ENCODE results near the gene NUTF2. TPM values are rescaled to one million over a fixed set of nuclear protein-coding genes. Genes with fewer than 3 reads are reported as not detected.

The NUTF2 gene
- total and polyA plus RNA-seq, 2 of the 4 experiments (the other 2 are of a cell fraction): 42.7 to 361 TPM

GRCh38 chr16:67907397-67908180, 60.9 kb downstream of the NUTF2 start (continued):
- no peak for TF ChIP-seq NFE2L2 (IDR thresholded peaks at IDR 0.05; ENCODE audit: low read depth, low read length)

GRCh38 chr16:67909056-67909742, 62.5 kb downstream of the NUTF2 start:
- WGBS, 2 experiments (ENCODE audit: extremely low coverage in 2 of 2, insufficient read length in 1 of 2): 95% methylated on average over 32 of the region's 36 CpGs; no CpG with 5 or more reads in 1 of the 2 experiments
- Histone ChIP-seq H3K9me1 (ENCODE audit: insufficient read depth, low read length) (0 out of 2 replicates have a peak, but pooled peaks cover 6% of the 10 kb centered on the region), H2BK120ac (ENCODE audit: low read depth, low read length) (no peak overlapping the region), H3K4me1 (ENCODE audit: control insufficient read depth, insufficient read depth, low read length) (no peaks in the 10 kb centered on the region), H3K79me1 (ENCODE audit: low read depth in 1 of 2, low read length in 2 of 2) (peaks cover 9 to 45% of the 10 kb centered on the region in 2 experiments; a peak in 3 of 4 replicates), H3K4me3 (ENCODE audit: insufficient read depth, low read depth, low read length) (no peak overlapping the region), H3K27ac (ENCODE audit: insufficient read depth, low read length) (no peak overlapping the region), H3K4ac (ENCODE audit: low read depth, low read length) (no peak overlapping the region), H3K4me2 (ENCODE audit: low read depth, low read length) (no peak overlapping the region), H2BK20ac (ENCODE audit: low read depth, low read length) (no peak overlapping the region), H4K20me1 (ENCODE audit: insufficient read depth, low read length) (peaks cover 14% of the 10 kb centered on the region; the same call in 1 of the 2 replicates), H3K18ac (ENCODE audit: low read depth, low read length) (no peak overlapping the region), H2BK5ac (ENCODE audit: low read depth, low read length, poor library complexity, severe bottlenecking) (no peak overlapping the region), H2AK5ac (ENCODE audit: low read depth, low read length) (no peak overlapping the region), H3K9me3 (ENCODE audit: control insufficient read depth, insufficient read depth, low read length) (no peaks in the 10 kb centered on the region), H2AK9ac (replicated peaks; ENCODE audit: low read depth, low read length, poor library complexity) (no peak overlapping the region), H3K36me3 (ENCODE audit: control insufficient read depth, insufficient read depth, low read length) (peaks cover 27% of the 10 kb centered on the region), H3K14ac (replicated peaks; ENCODE audit: low read depth, low read length) (no peak overlapping the region), H2AFZ (replicated peaks; ENCODE audit: low read length, poor library complexity) (no peak overlapping the region), H4K5ac (ENCODE audit: low read depth, low read length) (no peak overlapping the region), H4K91ac (ENCODE audit: insufficient read depth, low read depth, low read length) (no peak overlapping the region), H3K56ac (ENCODE audit: extremely low read depth, insufficient read depth, low read length) (no peak overlapping the region), H3K27me3 (ENCODE audit: control insufficient read depth, insufficient read depth, low read length) (no peaks in the 10 kb centered on the region), H4K8ac (ENCODE audit: low read depth in 2 of 2, low read length in 2 of 2) (no peak overlapping the region), H3K9ac (ENCODE audit: low read depth, low read length) (no peak overlapping the region), H3K23ac (ENCODE audit: low read depth, low read length) (no peak overlapping the region), H2BK15ac (ENCODE audit: low read depth, low read length) (no peak overlapping the region)
- intact Hi-C loops (cut with micrococcal nuclease) (no loop called here), dilution Hi-C loops (cut with HindIII; ENCODE audit: low sequenced_read_pairs, unreplicated experiment) (no loop called here), in situ Hi-C loops (cut with MboI; ENCODE audit: low sequenced_read_pairs) (no loop called here)
- no peak for TF ChIP-seq RCOR1 (IDR thresholded peaks at IDR 0.05; ENCODE audit: insufficient replicate concordance, low read length)
- TF ChIP-seq NFE2L2 (IDR thresholded peaks at IDR 0.05; ENCODE audit: low read depth, low read length): no peak
- no peak for TF ChIP-seq ELK1 (IDR thresholded peaks at IDR 0.05; ENCODE audit: borderline replicate concordance, low read depth, low read length)
- TF ChIP-seq MAZ (IDR thresholded peaks at IDR 0.05; ENCODE audit: borderline replicate concordance, low read depth, low read length): no peak
- no peak for TF ChIP-seq POLR2A (IDR thresholded peaks at IDR 0.05; ENCODE audit: low read depth, low read length)
- TF ChIP-seq USF2 (IDR thresholded peaks at IDR 0.05; ENCODE audit: low read depth, low read length): no peak
- no peak for TF ChIP-seq MXI1 (IDR thresholded peaks at IDR 0.05; ENCODE audit: borderline replicate concordance, low read depth, low read length)
- no peak for TF ChIP-seq SMC3 (IDR thresholded peaks at IDR 0.05; ENCODE audit: low read depth, low read length)
- no peak for DNase-seq
- no TSS peak for BruUV-seq (replicated peaks)
- POLR2A ChIA-PET (ENCODE audit: unreplicated experiment): no interaction called here
- no peak for ATAC-seq (ENCODE audit: low read depth)
- CTCF ChIA-PET: interaction anchor here (1.1 kb wide), 1 partner anchor 93 kb away, joined by 3 read pairs; no protein-coding TSS in a partner anchor
